GM18519 (cell line): Measurements from ENCODE around the gene TBC1D5.

ENCODE experiments used
- ATAC-seq: cut with Tn5 transposase; IDR thresholded peaks from one replicate; pipeline ENCODE4 v1.9.1; 2021; ENCODE audit warnings: mild to moderate bottlenecking, moderate library complexity; ENCODE audit not compliant: unreplicated experiment, low FRiP score

Gene TBC1D5

GRCh38 chr3:17155951-17156350 is 586.5 kb downstream of the TBC1D5 start:
- no peak for ATAC-seq

GRCh38 chr3:17154941-17155340 is 587.5 kb downstream of the TBC1D5 start:
- ATAC-seq = no peak

GRCh38 chr3:17154221-17154620 is 588.2 kb downstream of the TBC1D5 start:
- ATAC-seq = no peak

GRCh38 chr3:17153209-17153608 is 589.2 kb downstream of the TBC1D5 start:
- ATAC-seq = no peak

- peak; percentile 96 for ATAC-seq
Observed at GRCh38 chr3:17151598-17152373, 590.6 kb downstream of the TBC1D5 start.

GRCh38 chr3:17149076-17149475 is 593.4 kb downstream of the TBC1D5 start:
- ATAC-seq = no peak

GRCh38 chr3:17144665-17144993 is 597.8 kb downstream of the TBC1D5 start:
- no peak for ATAC-seq

GRCh38 chr3:17143893-17144664 is 598.4 kb downstream of the TBC1D5 start:
- ATAC-seq = no peak

GRCh38 chr3:17142516-17142915 is 599.9 kb downstream of the TBC1D5 start:
- ATAC-seq = no peak

GRCh38 chr3:17141699-17142098 is 600.7 kb downstream of the TBC1D5 start:
- ATAC-seq = no peak

GRCh38 chr3:17140670-17141505 is 601.5 kb downstream of the TBC1D5 start:
- ATAC-seq = no peak

- ATAC-seq = no peak
Observed at GRCh38 chr3:17138246-17139039, 604.0 kb downstream of the TBC1D5 start.

GRCh38 chr3:17137321-17137826 is 605.1 kb downstream of the TBC1D5 start:
- no peak for ATAC-seq

GRCh38 chr3:17136136-17136721 is 606.2 kb downstream of the TBC1D5 start:
- no peak for ATAC-seq

GRCh38 chr3:17135696-17136095 is 606.7 kb downstream of the TBC1D5 start:
- no peak for ATAC-seq

- ATAC-seq = no peak
Observed at GRCh38 chr3:17133632-17134545, 608.5 kb downstream of the TBC1D5 start.

- ATAC-seq = no peak
Observed at GRCh38 chr3:17132286-17133115, 609.9 kb downstream of the TBC1D5 start.

GRCh38 chr3:17130956-17131355 is 611.5 kb downstream of the TBC1D5 start:
- no peak for ATAC-seq
